22Rv1 (cell line): ENCODE data around the gene CEL.

Experiments used
- ZFX ChIP-seq: fragments of 450-650 bp; IDR thresholded peaks from 2 replicates; pipeline ENCODE4 v1.6.1; 2017; ENCODE audit warnings: antibody characterized with exemption, borderline replicate concordance
- TF ChIP-seq, protein P1 (sequence below): fragments of 450-650 bp; IDR thresholded peaks from 2 replicates; pipeline ENCODE4 v1.5.1; 2017; ENCODE audit warnings: mild to moderate bottlenecking

DNA sequence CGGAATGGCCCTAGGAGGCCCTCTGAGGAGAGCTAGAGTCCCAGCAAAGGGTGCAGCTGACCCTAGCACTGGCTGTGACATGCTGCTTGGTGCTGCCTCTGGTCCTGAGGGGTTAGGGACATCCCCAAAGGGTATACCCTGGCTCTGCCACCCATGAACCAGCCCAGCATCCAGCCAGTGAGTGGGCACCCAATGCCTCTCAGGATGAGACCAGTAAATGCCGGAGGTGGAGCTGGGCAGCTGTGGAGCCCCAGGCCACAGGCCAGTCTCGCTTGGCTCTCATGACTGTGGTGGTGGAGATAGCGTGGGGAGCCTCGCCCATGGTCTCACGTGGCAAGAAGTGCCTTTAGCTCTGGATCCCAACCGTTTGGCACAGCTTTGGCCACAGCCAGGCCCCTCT, 3.7 kb upstream of the CEL start:
- TF ChIP-seq, protein P1, sequence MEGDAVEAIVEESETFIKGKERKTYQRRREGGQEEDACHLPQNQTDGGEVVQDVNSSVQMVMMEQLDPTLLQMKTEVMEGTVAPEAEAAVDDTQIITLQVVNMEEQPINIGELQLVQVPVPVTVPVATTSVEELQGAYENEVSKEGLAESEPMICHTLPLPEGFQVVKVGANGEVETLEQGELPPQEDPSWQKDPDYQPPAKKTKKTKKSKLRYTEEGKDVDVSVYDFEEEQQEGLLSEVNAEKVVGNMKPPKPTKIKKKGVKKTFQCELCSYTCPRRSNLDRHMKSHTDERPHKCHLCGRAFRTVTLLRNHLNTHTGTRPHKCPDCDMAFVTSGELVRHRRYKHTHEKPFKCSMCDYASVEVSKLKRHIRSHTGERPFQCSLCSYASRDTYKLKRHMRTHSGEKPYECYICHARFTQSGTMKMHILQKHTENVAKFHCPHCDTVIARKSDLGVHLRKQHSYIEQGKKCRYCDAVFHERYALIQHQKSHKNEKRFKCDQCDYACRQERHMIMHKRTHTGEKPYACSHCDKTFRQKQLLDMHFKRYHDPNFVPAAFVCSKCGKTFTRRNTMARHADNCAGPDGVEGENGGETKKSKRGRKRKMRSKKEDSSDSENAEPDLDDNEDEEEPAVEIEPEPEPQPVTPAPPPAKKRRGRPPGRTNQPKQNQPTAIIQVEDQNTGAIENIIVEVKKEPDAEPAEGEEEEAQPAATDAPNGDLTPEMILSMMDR, result no peak
- no peak for TF ChIP-seq ZFX
